ENCODE data around the gene CGAS.

CGAS gene

DNA sequence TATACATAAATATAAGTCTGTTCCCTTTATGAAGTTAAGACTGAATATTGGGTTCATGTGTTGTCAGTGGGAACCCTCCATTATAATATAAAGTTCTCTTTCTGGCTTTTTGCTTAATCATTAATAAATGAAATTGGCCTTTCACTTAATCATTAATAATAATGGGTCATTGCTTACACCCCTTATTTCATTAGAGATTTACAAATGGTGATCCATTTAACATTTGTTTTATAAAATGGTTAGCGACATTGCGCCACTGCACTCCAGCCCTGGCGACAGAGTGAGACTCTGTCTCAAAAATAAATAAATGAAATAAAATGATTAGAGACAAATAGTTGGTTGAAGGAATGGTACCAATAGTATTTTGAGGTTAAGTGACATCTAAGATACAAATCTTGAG lies 39.0 kb downstream of the CGAS start:
- no peak overlapping the region for H3K27ac ChIP-seq (replicated peaks)
- H3K4me3 ChIP-seq (replicated peaks; ENCODE audit: insufficient read depth, low read length) = no peak overlapping the region
- TF ChIP-seq, protein P1, sequence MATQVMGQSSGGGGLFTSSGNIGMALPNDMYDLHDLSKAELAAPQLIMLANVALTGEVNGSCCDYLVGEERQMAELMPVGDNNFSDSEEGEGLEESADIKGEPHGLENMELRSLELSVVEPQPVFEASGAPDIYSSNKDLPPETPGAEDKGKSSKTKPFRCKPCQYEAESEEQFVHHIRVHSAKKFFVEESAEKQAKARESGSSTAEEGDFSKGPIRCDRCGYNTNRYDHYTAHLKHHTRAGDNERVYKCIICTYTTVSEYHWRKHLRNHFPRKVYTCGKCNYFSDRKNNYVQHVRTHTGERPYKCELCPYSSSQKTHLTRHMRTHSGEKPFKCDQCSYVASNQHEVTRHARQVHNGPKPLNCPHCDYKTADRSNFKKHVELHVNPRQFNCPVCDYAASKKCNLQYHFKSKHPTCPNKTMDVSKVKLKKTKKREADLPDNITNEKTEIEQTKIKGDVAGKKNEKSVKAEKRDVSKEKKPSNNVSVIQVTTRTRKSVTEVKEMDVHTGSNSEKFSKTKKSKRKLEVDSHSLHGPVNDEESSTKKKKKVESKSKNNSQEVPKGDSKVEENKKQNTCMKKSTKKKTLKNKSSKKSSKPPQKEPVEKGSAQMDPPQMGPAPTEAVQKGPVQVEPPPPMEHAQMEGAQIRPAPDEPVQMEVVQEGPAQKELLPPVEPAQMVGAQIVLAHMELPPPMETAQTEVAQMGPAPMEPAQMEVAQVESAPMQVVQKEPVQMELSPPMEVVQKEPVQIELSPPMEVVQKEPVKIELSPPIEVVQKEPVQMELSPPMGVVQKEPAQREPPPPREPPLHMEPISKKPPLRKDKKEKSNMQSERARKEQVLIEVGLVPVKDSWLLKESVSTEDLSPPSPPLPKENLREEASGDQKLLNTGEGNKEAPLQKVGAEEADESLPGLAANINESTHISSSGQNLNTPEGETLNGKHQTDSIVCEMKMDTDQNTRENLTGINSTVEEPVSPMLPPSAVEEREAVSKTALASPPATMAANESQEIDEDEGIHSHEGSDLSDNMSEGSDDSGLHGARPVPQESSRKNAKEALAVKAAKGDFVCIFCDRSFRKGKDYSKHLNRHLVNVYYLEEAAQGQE (IDR thresholded peaks at IDR 0.05; ENCODE audit: insufficient replicate concordance, low read depth) = no peak
- TF ChIP-seq GABPA (IDR thresholded peaks at IDR 0.05; ENCODE audit: low read depth) = no peak
- TF ChIP-seq POLR2AphosphoS5 (IDR thresholded peaks at IDR 0.05; ENCODE audit: low read depth) = no peak
- TF ChIP-seq SPI1 (IDR thresholded peaks at IDR 0.05; ENCODE audit: borderline replicate concordance, low read depth) = no peak
- TF ChIP-seq, protein P2, sequence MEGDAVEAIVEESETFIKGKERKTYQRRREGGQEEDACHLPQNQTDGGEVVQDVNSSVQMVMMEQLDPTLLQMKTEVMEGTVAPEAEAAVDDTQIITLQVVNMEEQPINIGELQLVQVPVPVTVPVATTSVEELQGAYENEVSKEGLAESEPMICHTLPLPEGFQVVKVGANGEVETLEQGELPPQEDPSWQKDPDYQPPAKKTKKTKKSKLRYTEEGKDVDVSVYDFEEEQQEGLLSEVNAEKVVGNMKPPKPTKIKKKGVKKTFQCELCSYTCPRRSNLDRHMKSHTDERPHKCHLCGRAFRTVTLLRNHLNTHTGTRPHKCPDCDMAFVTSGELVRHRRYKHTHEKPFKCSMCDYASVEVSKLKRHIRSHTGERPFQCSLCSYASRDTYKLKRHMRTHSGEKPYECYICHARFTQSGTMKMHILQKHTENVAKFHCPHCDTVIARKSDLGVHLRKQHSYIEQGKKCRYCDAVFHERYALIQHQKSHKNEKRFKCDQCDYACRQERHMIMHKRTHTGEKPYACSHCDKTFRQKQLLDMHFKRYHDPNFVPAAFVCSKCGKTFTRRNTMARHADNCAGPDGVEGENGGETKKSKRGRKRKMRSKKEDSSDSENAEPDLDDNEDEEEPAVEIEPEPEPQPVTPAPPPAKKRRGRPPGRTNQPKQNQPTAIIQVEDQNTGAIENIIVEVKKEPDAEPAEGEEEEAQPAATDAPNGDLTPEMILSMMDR (IDR thresholded peaks at IDR 0.05; ENCODE audit: insufficient read depth, low read length) = no peak
- DNase-seq (ENCODE audit: low read depth in 1 of 2, low spot score in 1 of 2) = no peak
- no peaks in the 10 kb centered on the region for H3K27me3 ChIP-seq (ENCODE audit: insufficient read depth, poor library complexity, severe bottlenecking)

DNA sequence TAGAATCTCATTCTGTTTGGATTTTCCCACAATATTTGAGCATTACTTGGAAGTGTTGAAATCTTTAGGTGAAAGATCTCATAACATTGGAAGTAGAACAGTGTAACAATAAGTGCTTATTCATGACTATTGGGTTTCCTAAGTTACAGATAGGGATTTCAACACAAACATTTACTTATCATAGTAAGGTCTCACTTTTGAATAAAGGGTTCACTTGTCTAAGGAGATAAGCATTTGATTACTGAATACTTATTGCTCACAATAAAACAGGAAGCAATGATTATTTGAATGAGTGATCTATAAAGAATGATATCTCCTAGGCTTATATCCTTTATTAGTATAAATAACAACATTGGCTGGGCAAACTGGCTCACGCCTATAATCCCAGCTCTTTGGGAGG lies 42.7 kb downstream of the CGAS start:
- DNase-seq (ENCODE audit: low read depth in 1 of 2, low spot score in 1 of 2) = no peak
- TF ChIP-seq GABPA (IDR thresholded peaks at IDR 0.05; ENCODE audit: low read depth) (no peak), POLR2AphosphoS5 (IDR thresholded peaks at IDR 0.05; ENCODE audit: low read depth) (no peak), SPI1 (IDR thresholded peaks at IDR 0.05; ENCODE audit: borderline replicate concordance, low read depth) (no peak)
- TF ChIP-seq, protein P1 (IDR thresholded peaks at IDR 0.05; ENCODE audit: insufficient replicate concordance, low read depth) = no peak
- TF ChIP-seq, protein P2 (IDR thresholded peaks at IDR 0.05; ENCODE audit: insufficient read depth, low read length) = no peak
- no peaks in the 10 kb centered on the region for H3K27me3 ChIP-seq (ENCODE audit: insufficient read depth, poor library complexity, severe bottlenecking)
- no peak overlapping the region for H3K27ac ChIP-seq (replicated peaks)
- H3K4me3 ChIP-seq (replicated peaks; ENCODE audit: insufficient read depth, low read length) = no peak overlapping the region

DNA sequence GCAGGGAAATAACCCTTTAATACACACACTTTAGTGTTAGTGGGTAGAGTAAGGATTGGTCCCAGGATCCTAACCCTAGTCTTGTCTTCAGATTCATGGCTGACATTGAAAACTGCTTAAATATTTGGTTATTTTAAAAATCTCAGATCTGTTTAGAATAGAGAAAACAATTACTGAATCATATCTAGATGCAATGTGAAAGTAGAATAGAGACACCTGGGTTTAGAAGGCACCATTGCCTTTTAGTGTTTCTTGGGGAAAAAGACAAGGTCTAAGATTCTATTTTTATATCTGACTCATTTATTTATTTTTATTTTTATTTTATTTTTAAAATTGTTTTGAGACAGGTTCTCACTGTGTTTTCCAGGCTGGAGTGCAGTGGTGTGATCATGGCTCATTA lies 51.4 kb downstream of the CGAS start:
- Histone ChIP-seq H3K27ac (replicated peaks) (no peak overlapping the region), H3K27me3 (ENCODE audit: insufficient read depth, poor library complexity, severe bottlenecking) (no peaks in the 10 kb centered on the region), H3K4me3 (replicated peaks; ENCODE audit: insufficient read depth, low read length) (no peak overlapping the region)
- no peak for DNase-seq (ENCODE audit: low read depth in 1 of 2, low spot score in 1 of 2)
- TF ChIP-seq POLR2AphosphoS5 (IDR thresholded peaks at IDR 0.05; ENCODE audit: low read depth) (no peak), SPI1 (IDR thresholded peaks at IDR 0.05; ENCODE audit: borderline replicate concordance, low read depth) (no peak), GABPA (IDR thresholded peaks at IDR 0.05; ENCODE audit: low read depth) (no peak)
- TF ChIP-seq, protein P2 (IDR thresholded peaks at IDR 0.05; ENCODE audit: insufficient read depth, low read length) = no peak
- TF ChIP-seq, protein P1 (IDR thresholded peaks at IDR 0.05; ENCODE audit: insufficient replicate concordance, low read depth) = no peak

All from HL-60 (cell line).